ENCODE data around the gene AOC2.
A peak's percentile ranks its signal among the peaks of the same experiment; 100 is the strongest.
"Not testable (repeated sequence)": the region's sequence is repeated elsewhere in the genome, so short reads cannot be mapped to it uniquely, and the experiment has no call there.

Gene AOC2

DNA sequence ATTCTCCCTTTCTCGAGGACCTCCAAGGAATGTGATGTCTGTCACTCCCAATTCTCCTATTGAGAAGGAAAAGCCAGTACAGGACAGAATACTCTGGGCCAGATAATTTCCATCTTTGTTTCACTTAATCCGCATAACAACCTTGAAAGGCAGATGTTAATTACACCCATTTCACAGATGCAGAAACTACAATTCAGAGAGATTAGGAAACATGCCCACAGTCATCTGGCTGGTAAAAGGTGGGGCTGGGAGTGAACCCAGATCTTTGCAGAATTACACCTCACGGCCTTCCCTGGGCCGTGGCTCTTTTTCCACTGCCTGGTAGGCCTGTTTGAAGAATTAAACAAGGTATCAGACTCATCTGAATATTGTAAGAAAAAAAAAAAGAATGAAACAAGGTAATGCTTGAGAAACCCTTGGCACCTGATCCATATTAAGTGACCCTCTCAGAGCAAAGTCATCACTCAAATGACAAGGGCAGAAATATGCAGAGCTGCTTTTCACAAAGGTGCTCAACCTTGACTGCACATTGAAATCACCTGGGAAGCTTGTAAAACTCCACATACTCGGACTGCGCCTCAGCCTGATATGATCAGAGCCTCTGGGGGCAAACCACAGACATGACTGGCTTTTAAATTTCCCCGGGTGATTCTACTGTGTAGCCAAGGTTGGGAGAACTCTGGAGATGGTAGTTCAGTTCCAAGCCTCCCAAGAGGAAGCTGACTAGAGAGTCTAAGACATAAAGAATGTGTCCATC is 39.6 kb downstream of the AOC2 start:
- no peak for DNase-seq

DNA sequence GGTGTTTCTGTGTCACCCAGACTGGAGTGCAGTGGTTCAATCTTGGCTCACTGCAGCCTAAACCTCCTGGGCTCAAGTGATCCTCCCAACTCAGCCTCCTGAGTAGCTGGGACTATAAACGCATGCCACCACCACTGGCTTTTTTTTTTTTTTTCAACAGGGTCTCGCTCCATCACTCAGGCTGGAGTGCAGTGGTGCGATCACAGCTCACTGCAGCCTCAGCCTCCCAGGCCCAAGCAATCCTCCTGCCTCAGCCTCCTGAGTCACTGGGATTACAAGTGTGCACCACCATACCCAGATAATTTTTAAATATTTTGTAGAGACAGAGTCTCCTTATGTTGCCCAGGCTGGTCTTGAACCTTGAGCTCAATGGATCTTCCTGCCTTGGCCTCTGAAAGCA is 41.4 kb downstream of the AOC2 start:
- not testable (repeated sequence) for DNase-seq

DNA sequence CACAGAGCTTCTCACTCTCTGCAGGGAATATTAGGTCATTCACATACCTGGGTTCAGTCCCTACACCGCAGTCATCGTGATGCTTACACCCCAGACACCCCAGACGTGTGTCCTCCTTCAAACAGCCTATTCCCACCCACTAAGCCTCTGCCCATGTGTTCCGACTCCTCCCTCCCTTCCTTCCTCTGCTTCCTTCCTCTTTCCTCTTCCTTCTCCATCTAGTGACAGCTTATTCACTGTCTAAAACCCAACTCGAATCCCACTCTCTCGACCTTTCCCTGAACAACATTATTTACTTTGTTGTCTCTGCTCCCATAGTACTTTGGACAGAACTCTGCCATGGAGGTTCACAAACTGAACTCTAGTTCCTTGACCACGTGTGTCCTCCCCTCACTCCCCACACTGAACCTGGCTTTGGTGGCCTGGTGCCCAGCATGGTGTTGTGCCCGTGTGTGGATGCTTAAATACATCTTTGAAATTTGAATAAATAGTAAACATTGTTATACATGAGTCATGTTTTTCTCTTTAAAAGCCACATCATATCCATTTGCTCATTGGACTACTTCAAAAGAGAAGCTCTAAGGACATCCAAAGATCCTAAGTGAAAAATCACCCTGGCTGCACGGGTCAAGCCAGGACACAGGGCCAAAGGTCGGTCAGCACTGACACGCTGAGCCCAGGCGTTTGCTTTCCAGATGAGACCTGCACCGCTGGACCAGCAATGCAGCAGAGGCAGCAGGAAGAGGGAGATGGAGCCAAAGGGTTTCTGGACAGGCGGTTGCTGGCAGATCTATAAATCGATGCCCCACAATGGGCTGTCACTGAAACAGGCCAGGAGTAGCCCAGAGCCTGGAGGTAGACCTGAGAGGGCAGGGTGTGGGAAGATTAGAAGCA is 42.1 kb downstream of the AOC2 start:
- DNase-seq, result no peak

DNA sequence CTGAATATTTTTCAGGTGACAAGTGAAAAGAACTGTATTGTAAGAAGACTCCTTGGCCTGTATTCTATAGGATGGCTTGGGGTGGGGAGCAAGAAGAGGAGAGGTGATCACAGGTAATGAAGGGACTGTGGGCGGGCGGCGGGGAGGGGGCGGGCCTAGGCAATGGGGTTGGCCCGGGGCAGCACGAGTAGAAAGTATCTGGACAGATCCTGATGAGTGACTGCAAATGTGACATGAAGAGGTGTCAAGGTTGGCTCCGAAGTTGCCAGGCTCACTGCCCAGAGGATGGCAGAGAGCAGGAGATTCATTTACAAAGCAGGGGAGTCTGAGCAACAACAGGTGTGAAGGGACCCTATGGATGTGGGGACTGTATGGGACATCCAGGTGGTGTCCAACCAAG is 45.4 kb downstream of the AOC2 start:
- no peak for DNase-seq

DNA sequence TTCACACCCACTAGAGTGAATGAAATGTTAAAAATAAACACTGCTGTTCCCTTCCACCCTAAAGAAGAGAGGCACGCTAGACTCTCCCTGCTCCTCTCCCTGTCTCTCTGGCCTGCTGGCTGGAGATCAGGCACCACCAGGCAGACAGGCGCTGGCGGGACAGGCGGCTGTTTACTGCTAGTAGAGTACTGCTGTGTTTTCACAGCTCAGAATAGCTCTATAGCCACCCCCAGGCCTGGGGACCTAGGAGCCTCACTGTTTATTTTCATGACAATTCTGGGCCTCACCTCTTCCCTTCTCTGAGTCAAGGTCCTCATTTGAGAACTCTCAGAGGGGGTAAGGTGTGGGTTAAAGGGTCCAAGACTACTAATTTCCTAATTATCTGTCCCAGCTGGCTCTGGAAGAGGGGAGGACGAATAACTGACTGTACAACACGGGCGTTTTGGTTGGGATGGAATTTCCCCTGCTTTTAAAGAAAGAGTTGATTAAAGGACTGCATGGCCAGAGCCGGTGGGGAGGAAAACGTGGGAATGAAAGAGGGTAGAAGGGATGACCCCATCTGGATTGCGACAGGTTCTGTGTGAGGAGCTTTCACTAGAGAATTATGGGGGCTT is 47.3 kb downstream of the AOC2 start:
- no peak for DNase-seq

DNA sequence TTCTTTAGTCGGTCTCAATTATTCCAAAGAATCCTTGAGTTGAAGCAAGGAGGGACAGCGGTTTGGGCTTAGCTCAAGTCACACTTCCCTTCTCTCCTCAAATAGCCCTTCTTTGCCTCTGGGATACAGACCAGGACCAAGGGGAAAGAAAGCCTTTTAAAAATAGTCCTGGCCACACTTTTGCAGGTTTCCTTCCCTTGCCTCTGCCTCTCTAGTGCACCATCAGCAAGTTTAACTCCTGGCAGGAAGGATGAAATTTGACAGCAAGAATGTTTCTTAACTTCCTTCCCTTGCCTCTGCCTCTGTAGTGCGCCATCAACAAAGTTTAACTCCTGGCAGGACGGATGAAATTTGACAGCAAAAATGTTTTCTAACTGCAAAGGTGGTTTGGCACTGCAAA is 49.0 kb downstream of the AOC2 start:
- DNase-seq, result no peak

DNA sequence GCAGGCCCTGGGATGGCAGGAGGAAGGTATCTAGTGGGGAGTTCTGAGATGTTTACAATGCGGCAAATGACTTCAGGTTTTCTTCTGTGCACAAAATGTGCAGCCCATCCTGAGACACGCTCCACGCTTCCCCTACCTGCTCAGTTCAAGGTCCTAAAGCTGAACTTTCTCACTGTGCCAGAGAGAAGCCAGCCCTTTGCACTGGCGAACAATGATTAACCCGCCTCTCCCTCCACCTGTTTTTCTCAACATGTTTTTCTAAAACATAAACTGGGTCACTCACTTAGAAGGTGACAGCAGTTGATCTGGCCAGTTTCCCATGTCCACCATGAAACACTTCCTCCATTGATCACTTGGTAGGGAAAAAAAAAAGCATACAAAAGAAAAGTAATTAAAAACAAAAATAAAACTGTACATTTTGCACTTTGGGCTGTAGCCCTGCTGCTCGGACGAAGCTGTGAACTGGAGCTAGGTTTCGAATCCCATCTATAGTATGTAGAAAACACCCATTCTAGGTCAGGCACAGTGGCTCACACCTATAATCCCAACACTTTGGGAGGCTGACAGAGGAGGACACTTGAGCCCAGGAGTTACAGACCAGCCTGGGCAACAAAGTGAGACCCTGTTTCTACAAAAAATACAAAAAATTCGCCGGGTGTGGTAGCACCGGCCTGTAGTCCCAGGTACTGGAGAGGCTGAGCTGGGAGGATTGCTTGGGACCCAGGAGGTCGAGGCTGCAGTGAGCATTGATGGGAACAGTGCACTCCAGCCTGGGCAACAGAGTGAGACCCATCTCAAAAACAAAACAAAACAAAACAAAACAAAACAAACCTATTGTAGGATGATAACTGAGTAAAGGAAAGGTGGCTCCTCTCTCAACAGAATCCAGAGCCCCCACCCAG is 50.2 kb downstream of the AOC2 start:
- DNase-seq, result no peak

DNA sequence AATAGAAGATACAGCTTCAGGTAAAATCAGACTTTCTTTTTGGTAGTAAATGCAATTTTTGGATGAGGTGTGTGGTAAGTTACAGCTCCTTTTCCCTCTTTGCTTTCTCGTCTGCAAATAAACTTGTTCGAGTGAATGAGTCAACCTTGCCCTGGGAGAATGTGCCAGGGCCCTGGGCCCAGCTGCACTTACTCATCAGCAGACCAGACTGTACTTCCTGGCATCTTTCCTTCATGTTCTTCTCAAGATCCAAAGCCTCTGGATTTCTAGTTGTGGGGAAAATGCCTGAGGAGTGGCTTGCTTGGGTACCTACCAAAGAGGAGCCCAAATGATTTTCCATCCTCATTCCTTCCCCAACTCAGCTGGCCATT is 50.8 kb downstream of the AOC2 start:
- DNase-seq, result peak; percentile 56

DNA sequence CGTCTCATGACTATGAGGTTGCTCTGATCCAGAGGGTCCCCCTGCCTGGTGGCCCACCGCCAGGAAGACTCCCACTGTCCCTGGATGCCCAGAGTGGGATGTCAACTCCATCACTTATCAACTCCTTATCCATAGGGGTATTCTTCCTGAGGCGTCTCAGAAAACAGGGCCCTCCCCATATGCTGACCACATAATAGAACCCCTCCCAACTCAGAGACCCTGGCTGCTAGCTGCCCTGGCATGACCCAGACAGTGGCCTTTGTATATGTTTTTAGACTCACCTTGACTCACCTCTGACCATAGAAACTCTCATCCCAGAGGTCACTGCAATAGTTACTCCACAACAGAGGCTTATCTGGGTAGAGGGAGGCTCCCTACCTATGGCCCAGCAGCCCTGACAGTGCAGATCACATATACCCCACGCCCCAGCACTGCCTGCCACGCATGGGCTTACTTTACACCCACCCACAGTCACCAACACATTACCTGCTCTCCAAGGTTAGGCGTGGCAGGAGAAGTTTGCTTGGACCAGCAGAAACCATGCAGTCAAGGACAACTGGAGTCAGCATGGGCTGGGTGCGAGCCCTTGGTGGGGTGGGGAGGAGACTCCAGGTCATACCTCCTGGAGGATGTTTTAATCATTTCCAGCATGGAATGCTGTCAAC is 53.9 kb downstream of the AOC2 start:
- no peak for DNase-seq

DNA sequence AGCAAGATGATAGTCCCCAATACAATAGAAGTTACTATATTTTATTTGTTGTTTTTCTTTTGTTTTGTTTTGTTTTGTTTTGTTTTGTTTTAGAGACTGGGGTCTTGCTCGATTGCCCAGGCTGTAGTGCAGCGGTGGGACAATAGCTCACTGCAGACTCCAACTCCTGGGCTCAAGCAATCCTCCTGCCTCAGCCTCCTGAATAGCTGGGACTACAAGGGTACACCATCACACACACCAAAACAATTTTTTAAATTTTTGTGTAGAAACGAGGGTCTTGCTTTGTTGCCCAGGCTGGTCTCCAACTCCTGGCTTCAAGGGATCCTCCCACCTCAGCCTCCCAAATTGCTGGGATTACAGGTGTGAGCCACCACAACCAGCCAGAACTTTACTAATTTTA is 55.6 kb downstream of the AOC2 start:
- not testable (repeated sequence) for DNase-seq
